DOHH2 (cell line): ENCODE data around the gene TLR6.

Source experiments
- H3F3A ChIP-seq: fragments of 200-600 bp; sonication (generic), shearing (Covaris generic); 2 replicates; pipeline ENCODE4 v1.6.0; 2016; ENCODE audit warnings: antibody characterized with exemption, mild to moderate bottlenecking; ENCODE audit not compliant: control insufficient read depth, insufficient read depth
- H3K27ac ChIP-seq: fragments of 200-600 bp; sonication (generic); 2 replicates; pipeline ENCODE4 v1.5.1; 2014; ENCODE audit warnings: low read depth, mild to moderate bottlenecking, low read length, moderate library complexity
- H3K27me3 ChIP-seq: fragments of 200-600 bp; sonication (generic); 2 replicates; pipeline ENCODE4 v1.6.1; 2014; ENCODE audit warnings: mild to moderate bottlenecking, low read length, mixed read lengths; ENCODE audit not compliant: control insufficient read depth
- H3K36me3 ChIP-seq: fragments of 200-600 bp; sonication (generic); 2 replicates; pipeline ENCODE4 v1.6.1; 2014; ENCODE audit warnings: mild to moderate bottlenecking, low read length, moderate library complexity, mixed read lengths; ENCODE audit not compliant: control insufficient read depth
- H3K4me1 ChIP-seq: fragments of 200-600 bp; sonication (generic); 2 replicates; pipeline ENCODE4 v1.6.1; 2014; ENCODE audit warnings: mild to moderate bottlenecking, low read length, mixed read lengths; ENCODE audit not compliant: control insufficient read depth
- H3K4me2 ChIP-seq: fragments of 200-600 bp; sonication (generic); 2 replicates; pipeline ENCODE4 v1.6.0; 2014; ENCODE audit warnings: mild to moderate bottlenecking, low read length, moderate library complexity
- H3K4me3 ChIP-seq: fragments of 200-600 bp; sonication (generic); 2 replicates; pipeline ENCODE4 v1.5.1; 2014; ENCODE audit warnings: mild to moderate bottlenecking, low read length, mixed read lengths
- H3K79me2 ChIP-seq: fragments of 200-600 bp; sonication (generic); 2 replicates; pipeline ENCODE4 v1.6.1; 2014; ENCODE audit warnings: mild to moderate bottlenecking, low read length, mixed read lengths; ENCODE audit not compliant: control insufficient read depth
- H3K9me2 ChIP-seq: fragments of 200-600 bp; sonication (generic); replicated peaks from 2 replicates; pipeline ENCODE4 v1.6.1; 2014; ENCODE audit warnings: mild to moderate bottlenecking, low read length, mixed read lengths; ENCODE audit not compliant: control insufficient read depth
- H3K9me3 ChIP-seq: fragments of 200-600 bp; sonication (generic); 2 replicates; pipeline ENCODE4 v1.6.1; 2014; ENCODE audit warnings: antibody characterized with exemption, low read length, mixed read lengths; ENCODE audit not compliant: control insufficient read depth, insufficient read depth
- H4K20me1 ChIP-seq: fragments of 200-600 bp; sonication (generic); 2 replicates; pipeline ENCODE4 v1.6.0; 2014; ENCODE audit warnings: low read depth, mild to moderate bottlenecking, antibody characterized with exemption, low read length, moderate library complexity; ENCODE audit not compliant: control insufficient read depth, insufficient read depth
- EZH2phosphoT487 ChIP-seq: fragments of 200-600 bp; sonication (generic); IDR thresholded peaks from 2 replicates; pipeline ENCODE4 v1.6.1; 2017; ENCODE audit warnings: borderline replicate concordance, mild to moderate bottlenecking, antibody characterized with exemption, low read length, moderate library complexity, mixed read lengths
- TF ChIP-seq, protein P1 (sequence below): fragments of 200-600 bp; sonication (generic); IDR thresholded peaks from one replicate; pipeline ENCODE4 v1.5.1; 2014; ENCODE audit warnings: antibody characterized with exemption, mild to moderate bottlenecking, low read depth, low read length; ENCODE audit not compliant: poor library complexity, severe bottlenecking

Gene TLR6

GRCh38 chr4:38871593-38871992, 15.0 kb upstream of the TLR6 start:
- Histone ChIP-seq H3K9me2 (no peaks in the 10 kb centered on the region), H3K4me3 (no peak overlapping the region), H3K4me2 (no peak overlapping the region), H4K20me1 (no peaks in the 10 kb centered on the region), H3F3A (0 out of 2 replicates have a peak, but pooled peaks cover 3% of the 10 kb centered on the region), H3K79me2 (no peaks in the 10 kb centered on the region), H3K27me3 (no peaks in the 10 kb centered on the region), H3K36me3 (no peaks in the 10 kb centered on the region), H3K4me1 (peaks cover 14% of the 10 kb centered on the region), H3K9me3 (no peaks in the 10 kb centered on the region), H3K27ac (no peak overlapping the region)
- TF ChIP-seq EZH2phosphoT487 = no peak
- TF ChIP-seq, protein P1, sequence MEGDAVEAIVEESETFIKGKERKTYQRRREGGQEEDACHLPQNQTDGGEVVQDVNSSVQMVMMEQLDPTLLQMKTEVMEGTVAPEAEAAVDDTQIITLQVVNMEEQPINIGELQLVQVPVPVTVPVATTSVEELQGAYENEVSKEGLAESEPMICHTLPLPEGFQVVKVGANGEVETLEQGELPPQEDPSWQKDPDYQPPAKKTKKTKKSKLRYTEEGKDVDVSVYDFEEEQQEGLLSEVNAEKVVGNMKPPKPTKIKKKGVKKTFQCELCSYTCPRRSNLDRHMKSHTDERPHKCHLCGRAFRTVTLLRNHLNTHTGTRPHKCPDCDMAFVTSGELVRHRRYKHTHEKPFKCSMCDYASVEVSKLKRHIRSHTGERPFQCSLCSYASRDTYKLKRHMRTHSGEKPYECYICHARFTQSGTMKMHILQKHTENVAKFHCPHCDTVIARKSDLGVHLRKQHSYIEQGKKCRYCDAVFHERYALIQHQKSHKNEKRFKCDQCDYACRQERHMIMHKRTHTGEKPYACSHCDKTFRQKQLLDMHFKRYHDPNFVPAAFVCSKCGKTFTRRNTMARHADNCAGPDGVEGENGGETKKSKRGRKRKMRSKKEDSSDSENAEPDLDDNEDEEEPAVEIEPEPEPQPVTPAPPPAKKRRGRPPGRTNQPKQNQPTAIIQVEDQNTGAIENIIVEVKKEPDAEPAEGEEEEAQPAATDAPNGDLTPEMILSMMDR = no peak

GRCh38 chr4:38870098-38870808, 13.6 kb upstream of the TLR6 start:
- H3K9me2 ChIP-seq = no peaks in the 10 kb centered on the region
- H3K4me3 ChIP-seq = no peak overlapping the region
- H3K27ac ChIP-seq = no peak overlapping the region
- 0 out of 2 replicates have a peak, but pooled peaks cover 4% of the 10 kb centered on the region for H3F3A ChIP-seq
- H3K4me1 ChIP-seq = peaks cover 15% of the 10 kb centered on the region
- no peak overlapping the region for H3K4me2 ChIP-seq
- H4K20me1 ChIP-seq = no peaks in the 10 kb centered on the region
- H3K9me3 ChIP-seq = no peaks in the 10 kb centered on the region
- TF ChIP-seq, protein P1 = no peak
- no peak for TF ChIP-seq EZH2phosphoT487
- no peaks in the 10 kb centered on the region for H3K27me3 ChIP-seq
- H3K36me3 ChIP-seq = no peaks in the 10 kb centered on the region
- H3K79me2 ChIP-seq = no peaks in the 10 kb centered on the region

DNA sequence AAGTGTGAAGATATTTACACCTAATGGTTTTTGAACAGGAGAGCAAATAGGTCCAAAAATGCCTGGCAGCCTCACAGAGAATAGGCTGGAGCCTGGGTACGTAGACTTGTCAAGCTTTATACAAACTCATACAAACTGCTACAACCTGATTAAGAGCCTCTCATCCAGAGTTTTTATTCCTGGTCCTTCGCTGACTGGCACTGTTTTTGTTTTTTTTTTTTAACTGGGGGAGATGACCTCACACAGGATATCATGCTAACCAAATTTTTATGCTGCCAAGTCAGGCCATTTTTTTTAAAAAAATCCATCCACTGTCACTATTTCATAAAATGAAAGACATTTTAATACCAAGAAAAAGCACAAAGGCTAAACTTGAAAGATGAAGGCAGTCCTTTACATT, 12.9 kb upstream of the TLR6 start:
- Histone ChIP-seq H3K27me3 (no peaks in the 10 kb centered on the region), H3F3A (0 out of 2 replicates have a peak, but pooled peaks cover 4% of the 10 kb centered on the region), H3K4me2 (no peak overlapping the region), H3K9me2 (no peaks in the 10 kb centered on the region), H3K27ac (no peak overlapping the region), H3K36me3 (no peaks in the 10 kb centered on the region), H4K20me1 (no peaks in the 10 kb centered on the region), H3K4me3 (no peak overlapping the region), H3K4me1 (peaks cover 15% of the 10 kb centered on the region), H3K79me2 (no peaks in the 10 kb centered on the region), H3K9me3 (no peaks in the 10 kb centered on the region)
- TF ChIP-seq, protein P1 = no peak
- no peak for TF ChIP-seq EZH2phosphoT487
